Measurements from ENCODE around the gene TYW3. TPM values are rescaled to one million over a fixed set of nuclear protein-coding genes. Genes with fewer than 3 reads are reported as not detected.

Gene TYW3
- 8.0 and 8.4 TPM in 2 replicates for total RNA-seq

GRCh38 chr1:74732960-74733603, at the start of gene TYW3, which contains the start of gene CRYZ:
TYW3 (plus strand) TSS chr1:74733152; CDS start chr1:74733245, 93 bp downstream.
CRYZ (minus strand) TSS chr1:74733050; CDS start chr1:74724821, 8,229 bp downstream.
- peak; percentile 67 for DNase-seq (ENCODE audit: extremely low read depth, low read depth, low spot score)

- no peak for DNase-seq (ENCODE audit: extremely low read depth, low read depth, low spot score)
These were observed 49.3 kb upstream of the TYW3 start for GRCh38 chr1:74683656-74684055.

- DNase-seq (ENCODE audit: extremely low read depth, low read depth, low spot score), result no peak
These were observed 48.7 kb upstream of the TYW3 start for GRCh38 chr1:74684301-74684700.

GRCh38 chr1:74686928-74687327, 46.0 kb upstream of the TYW3 start:
- DNase-seq (ENCODE audit: extremely low read depth, low read depth, low spot score), result no peak

- DNase-seq (ENCODE audit: extremely low read depth, low read depth, low spot score), result peak; percentile 29
These were observed 43.2 kb upstream of the TYW3 start for GRCh38 chr1:74689621-74690363.

GRCh38 chr1:74690364-74690696, 42.6 kb upstream of the TYW3 start:
- DNase-seq (ENCODE audit: extremely low read depth, low read depth, low spot score), result no peak

GRCh38 chr1:74690909-74691308, 42.0 kb upstream of the TYW3 start:
- DNase-seq (ENCODE audit: extremely low read depth, low read depth, low spot score), result no peak

GRCh38 chr1:74693473-74693872, 39.5 kb upstream of the TYW3 start:
- DNase-seq (ENCODE audit: extremely low read depth, low read depth, low spot score), result no peak

- no peak for DNase-seq (ENCODE audit: extremely low read depth, low read depth, low spot score)
These were observed 35.1 kb upstream of the TYW3 start for GRCh38 chr1:74697832-74698231.

GRCh38 chr1:74699331-74699730, 33.6 kb upstream of the TYW3 start:
- DNase-seq (ENCODE audit: extremely low read depth, low read depth, low spot score), result no peak

- DNase-seq (ENCODE audit: extremely low read depth, low read depth, low spot score), result no peak
These were observed 29.4 kb upstream of the TYW3 start for GRCh38 chr1:74703386-74704182.

GRCh38 chr1:74712881-74713280, 20.1 kb upstream of the TYW3 start:
- no peak for DNase-seq (ENCODE audit: extremely low read depth, low read depth, low spot score)

- no peak for DNase-seq (ENCODE audit: extremely low read depth, low read depth, low spot score)
These were observed 19.1 kb upstream of the TYW3 start for GRCh38 chr1:74713849-74714248.

- DNase-seq (ENCODE audit: extremely low read depth, low read depth, low spot score), result no peak
These were observed 18.3 kb upstream of the TYW3 start for GRCh38 chr1:74714429-74715235.

GRCh38 chr1:74715236-74715502, 17.8 kb upstream of the TYW3 start:
- DNase-seq (ENCODE audit: extremely low read depth, low read depth, low spot score), result no peak

GRCh38 chr1:74715806-74716205, 17.1 kb upstream of the TYW3 start:
- no peak for DNase-seq (ENCODE audit: extremely low read depth, low read depth, low spot score)

GRCh38 chr1:74716822-74717221, 16.1 kb upstream of the TYW3 start:
- DNase-seq (ENCODE audit: extremely low read depth, low read depth, low spot score), result no peak

- no peak for DNase-seq (ENCODE audit: extremely low read depth, low read depth, low spot score)
These were observed 15.3 kb upstream of the TYW3 start for GRCh38 chr1:74717626-74718025.

- no peak for DNase-seq (ENCODE audit: extremely low read depth, low read depth, low spot score)
These were observed 6.9 kb upstream of the TYW3 start for GRCh38 chr1:74726063-74726462.

GRCh38 chr1:74728736-74729135, 4.2 kb upstream of the TYW3 start:
- DNase-seq (ENCODE audit: extremely low read depth, low read depth, low spot score), result no peak

Data from glomerular endothelial cell (primary cell).